NCI-H146 treated with DMSO at 0.1 percent for 48 hours (cell line): ENCODE data around the gene SRBD1.

Source experiments
- DNase-seq: peaks from one replicate; lab custom pipeline; 2025; ENCODE audit not compliant: unreplicated experiment; lab: John Stamatoyannopoulos, UW

The SRBD1 gene

GRCh38 chr2:45432406-45432805 is 178.7 kb downstream of the SRBD1 start:
- DNase-seq = no peak

- DNase-seq = peak; percentile 6
These were observed 185.0 kb downstream of the SRBD1 start for GRCh38 chr2:45426025-45426424.

GRCh38 chr2:45422921-45423320 is 188.1 kb downstream of the SRBD1 start:
- no peak for DNase-seq

GRCh38 chr2:45418532-45418931 is 192.5 kb downstream of the SRBD1 start:
- DNase-seq = no peak

DNA sequence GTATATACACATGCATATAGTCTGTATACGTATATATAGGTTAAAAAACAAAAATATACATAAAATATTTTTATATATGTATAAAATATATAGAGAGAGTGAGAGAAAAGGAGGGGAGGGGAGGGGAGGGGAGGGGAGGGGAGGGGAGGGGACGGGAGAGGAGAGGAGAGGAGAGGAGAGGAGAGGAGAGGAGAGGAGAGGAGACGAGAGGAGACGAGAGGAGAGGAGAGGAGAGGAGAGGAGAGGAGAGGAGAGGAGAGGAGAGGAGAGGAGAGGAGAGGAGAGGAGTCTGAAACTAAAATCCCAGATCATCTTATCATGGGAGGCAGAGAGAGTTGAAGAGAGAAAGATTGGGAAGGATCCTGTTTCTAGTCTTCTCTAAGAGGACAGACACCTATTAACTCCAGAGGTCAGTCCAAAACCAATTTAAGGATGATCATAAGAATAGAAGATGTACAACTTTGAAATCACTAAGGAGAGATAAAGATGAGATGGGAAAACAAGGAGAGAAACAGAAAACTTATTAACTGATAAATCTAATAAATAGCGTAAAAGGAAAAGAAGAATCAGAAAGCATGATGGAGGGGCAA is 195.4 kb downstream of the SRBD1 start:
- DNase-seq = no peak

- DNase-seq = peak; percentile 28
These were observed 198.2 kb downstream of the SRBD1 start for GRCh38 chr2:45412754-45413379.

DNA sequence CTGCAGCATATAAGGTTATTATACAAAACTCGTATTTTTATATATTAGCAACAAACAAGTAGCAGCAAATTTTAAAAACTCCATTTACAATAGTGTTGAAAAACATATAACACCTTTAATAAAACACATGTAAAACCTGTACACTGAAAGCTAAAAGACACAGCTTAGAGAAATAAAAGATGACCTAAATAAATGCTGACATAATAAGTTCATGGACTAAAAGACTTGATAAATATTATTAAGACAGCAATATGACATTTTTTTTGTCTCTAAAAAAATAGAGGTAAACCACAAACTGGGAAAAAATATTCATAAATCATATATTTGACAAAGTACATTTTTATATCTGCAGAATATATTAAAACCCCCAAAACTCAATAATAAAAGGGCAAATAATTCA is 201.4 kb downstream of the SRBD1 start:
- DNase-seq = no peak

- DNase-seq = no peak
These were observed 204.4 kb downstream of the SRBD1 start for GRCh38 chr2:45406621-45407020.

- DNase-seq = no peak
These were observed 206.2 kb downstream of the SRBD1 start for GRCh38 chr2:45404807-45405297.

GRCh38 chr2:45403036-45403435 is 208.0 kb downstream of the SRBD1 start:
- DNase-seq = no peak

DNA sequence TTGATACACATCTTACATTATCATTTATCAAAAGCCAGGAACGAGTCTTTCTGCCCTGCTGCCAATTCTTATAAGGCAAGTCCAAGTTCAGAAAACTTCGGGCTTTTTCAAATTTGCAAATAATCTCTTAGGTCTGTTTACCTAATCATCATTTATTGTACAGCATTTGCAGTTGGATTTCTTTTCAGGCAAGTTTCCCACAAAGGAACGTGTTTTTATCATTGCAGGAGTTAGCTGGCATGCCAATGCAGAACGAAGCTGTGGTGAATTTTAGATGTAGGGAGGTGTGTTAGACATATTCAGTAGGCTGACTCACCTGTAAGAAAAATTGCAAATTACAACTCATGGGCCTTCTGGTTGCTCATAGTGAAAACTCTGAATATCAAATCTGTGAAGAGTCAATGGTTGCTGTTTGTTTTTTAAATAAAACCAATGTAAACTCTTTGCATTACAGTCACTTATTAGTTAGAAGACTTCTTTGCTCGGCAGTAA is 209.6 kb downstream of the SRBD1 start:
- DNase-seq = no peak

GRCh38 chr2:45399040-45399784 is 211.9 kb downstream of the SRBD1 start:
- DNase-seq = no peak

DNA sequence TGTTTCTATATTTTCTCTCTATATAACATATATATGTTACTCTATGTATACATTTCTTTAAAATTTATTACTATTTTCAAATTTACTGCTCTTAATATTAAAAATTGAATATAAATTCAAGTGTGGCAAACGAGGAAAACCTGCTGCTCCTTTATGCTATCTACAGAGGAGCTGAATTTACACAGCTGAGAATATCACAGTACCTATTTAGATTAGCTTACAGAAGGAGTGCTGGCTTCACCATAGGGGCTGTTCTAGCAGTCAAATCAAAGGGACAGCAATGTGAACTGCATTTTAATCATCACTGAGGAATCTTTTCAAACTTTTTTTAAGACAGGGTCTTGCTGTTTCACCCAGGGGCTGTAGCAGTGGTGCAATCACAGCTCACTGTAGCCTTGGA is 213.8 kb downstream of the SRBD1 start:
- DNase-seq = no peak

GRCh38 chr2:45396671-45397070 is 214.4 kb downstream of the SRBD1 start:
- DNase-seq = no peak

DNA sequence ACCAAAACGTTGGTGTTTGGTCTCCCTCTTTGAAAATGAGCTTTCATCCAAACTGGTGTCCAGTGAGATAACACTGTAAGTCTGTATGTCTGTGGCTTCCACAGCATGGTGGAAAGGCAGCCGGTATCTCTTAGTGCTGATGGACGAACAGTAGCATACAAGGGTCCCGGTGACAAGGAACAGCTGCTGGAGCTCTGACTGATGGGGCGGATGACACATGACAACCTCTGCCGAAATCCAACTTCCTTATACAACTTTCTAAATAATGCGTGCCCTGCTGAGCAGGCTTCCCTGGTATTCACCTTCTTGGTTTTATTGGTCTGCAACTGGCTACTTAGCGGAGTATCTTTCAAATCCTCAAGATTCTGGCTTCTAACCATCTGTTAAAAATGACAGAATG is 216.2 kb downstream of the SRBD1 start:
- DNase-seq = no peak

- DNase-seq = no peak
These were observed 216.9 kb downstream of the SRBD1 start for GRCh38 chr2:45394216-45394615.

DNA sequence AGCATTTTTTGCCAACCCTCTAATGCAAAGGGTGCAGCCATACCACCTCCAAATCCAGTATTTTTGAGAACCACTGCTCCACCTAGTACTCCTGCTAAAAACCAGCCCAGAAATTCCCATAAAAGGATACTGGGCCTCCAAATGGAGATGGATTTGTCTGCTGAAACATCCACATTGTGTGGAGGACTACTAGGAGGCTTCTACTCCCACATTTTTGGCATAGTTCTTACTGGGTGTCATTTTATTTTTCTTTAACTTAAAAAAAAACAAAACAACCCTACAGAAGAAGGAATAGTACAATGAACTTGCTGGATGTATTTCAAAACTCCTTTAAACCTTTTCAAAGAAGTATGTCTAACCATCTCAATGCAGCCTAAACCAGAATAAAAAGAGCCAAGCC is 219.2 kb downstream of the SRBD1 start:
- DNase-seq = no peak

GRCh38 chr2:45390861-45391260 is 220.2 kb downstream of the SRBD1 start:
- DNase-seq = no peak

DNA sequence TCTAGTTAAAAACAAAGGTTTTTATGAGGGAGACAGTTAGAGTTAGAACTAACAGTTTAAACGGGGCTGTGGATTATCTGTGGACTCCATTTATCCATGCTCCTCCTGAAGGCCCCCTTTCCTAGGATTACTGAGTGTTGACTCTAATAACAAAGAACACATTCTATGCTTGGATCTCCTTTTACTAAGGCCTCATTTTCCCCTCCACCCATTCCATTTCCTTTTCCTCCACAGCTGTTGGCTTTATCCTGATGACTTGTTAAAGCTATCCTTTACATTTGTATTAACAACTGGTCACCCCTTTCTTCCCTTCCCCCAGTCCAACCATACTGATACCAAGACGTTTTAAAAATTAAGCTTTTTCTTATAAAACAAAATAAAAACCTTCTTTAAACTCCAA is 220.6 kb downstream of the SRBD1 start:
- no peak for DNase-seq

GRCh38 chr2:45388541-45389100 is 222.4 kb downstream of the SRBD1 start:
- DNase-seq = no peak

DNA sequence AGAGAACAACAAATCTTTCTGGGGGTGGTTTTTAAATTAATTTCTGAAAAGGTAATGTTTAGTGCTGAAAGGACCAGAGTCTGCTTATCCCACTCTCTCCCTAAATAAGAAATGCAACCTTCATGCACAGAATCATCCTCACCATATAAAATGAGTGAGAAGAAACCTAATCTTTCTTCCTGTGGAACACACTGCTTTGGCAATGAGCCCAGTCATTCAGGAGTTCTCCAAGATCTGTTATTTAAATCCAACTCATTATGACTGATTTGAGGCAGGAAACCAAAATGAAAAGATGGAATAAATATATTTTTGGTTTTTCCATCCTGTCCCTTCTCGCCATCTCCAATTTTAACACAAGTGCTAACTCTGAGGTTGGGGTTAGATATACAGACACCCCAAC is 228.3 kb downstream of the SRBD1 start:
- DNase-seq = no peak
